Subcutaneous adipose tissue (tissue), 4 donors: ENCODE data around the gene CHMP3. TPM values are rescaled to one million over a fixed set of nuclear protein-coding genes. Genes with fewer than 3 reads are reported as not detected.

Source experiments
- total RNA-seq, 4 donors: library from RNA; depleted of rRNA; stranded (reverse); fragments of >200 nt; gene quantifications; one replicate each; pipeline ENCODE4 v1.1.0, GENCODE V29; 2016
- TF ChIP-seq, protein P1 (sequence below): fragments of 450-650 bp; IDR thresholded peaks from one replicate; pipeline ENCODE4 v1.5.1; 2016; ENCODE audit warnings: low read depth, mild to moderate bottlenecking, control low read depth, antibody characterized with exemption, moderate library complexity

CHMP3 gene
- total RNA-seq, 4 donors from 2014 or later: 103 to 228 (median 130) TPM

DNA sequence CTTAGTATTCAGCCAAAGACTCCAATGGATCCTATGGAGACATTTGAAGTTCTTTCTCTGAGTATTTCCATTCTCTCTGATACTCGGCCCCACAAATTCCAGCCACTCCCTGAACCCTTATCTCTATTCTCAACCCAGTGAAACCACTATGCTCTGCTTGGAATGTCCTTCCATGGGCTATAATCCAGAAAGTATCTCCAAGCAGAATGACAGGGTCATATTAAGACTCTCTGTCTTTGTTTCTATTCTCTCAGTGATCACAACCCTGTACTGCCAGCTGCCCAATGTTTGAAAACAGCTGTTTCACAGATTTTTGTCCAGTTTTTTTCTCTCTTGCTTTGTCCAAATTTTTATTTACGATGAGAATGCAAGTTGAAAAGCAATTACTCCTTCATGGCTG lies 21.9 kb downstream of the CHMP3 start:
- TF ChIP-seq, protein P1, sequence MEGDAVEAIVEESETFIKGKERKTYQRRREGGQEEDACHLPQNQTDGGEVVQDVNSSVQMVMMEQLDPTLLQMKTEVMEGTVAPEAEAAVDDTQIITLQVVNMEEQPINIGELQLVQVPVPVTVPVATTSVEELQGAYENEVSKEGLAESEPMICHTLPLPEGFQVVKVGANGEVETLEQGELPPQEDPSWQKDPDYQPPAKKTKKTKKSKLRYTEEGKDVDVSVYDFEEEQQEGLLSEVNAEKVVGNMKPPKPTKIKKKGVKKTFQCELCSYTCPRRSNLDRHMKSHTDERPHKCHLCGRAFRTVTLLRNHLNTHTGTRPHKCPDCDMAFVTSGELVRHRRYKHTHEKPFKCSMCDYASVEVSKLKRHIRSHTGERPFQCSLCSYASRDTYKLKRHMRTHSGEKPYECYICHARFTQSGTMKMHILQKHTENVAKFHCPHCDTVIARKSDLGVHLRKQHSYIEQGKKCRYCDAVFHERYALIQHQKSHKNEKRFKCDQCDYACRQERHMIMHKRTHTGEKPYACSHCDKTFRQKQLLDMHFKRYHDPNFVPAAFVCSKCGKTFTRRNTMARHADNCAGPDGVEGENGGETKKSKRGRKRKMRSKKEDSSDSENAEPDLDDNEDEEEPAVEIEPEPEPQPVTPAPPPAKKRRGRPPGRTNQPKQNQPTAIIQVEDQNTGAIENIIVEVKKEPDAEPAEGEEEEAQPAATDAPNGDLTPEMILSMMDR: no peak

GRCh38 chr2:86533589-86533988 lies 29.7 kb downstream of the CHMP3 start:
- TF ChIP-seq, protein P1: no peak

- TF ChIP-seq, protein P1: no peak
These were observed 37.6 kb downstream of the CHMP3 start for GRCh38 chr2:86525421-86526340.

- TF ChIP-seq, protein P1: no peak
These were observed 39.8 kb downstream of the CHMP3 start for GRCh38 chr2:86523491-86523890.

GRCh38 chr2:86522711-86523110 lies 40.5 kb downstream of the CHMP3 start:
- TF ChIP-seq, protein P1: no peak

GRCh38 chr2:86521922-86522321 lies 41.3 kb downstream of the CHMP3 start:
- TF ChIP-seq, protein P1: no peak

DNA sequence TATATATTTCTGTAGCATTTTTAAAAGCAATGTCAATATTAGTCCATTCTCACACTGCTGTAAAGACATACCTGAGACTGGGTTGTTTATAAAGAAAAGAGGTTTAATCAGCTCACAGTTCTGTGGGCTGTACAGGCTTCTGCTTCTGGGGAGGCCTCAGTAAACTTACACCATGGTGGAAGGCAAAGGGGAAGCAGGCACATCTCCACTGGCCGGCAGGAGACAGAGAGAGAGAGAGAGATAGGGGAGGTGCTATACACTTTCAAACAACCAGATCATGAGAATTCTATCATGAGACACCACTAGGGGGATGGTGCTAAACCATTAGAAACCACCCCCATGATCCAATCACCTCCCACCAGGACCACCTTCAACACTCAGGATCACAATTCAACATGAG lies 43.1 kb downstream of the CHMP3 start:
- TF ChIP-seq, protein P1: no peak
